Upper lobe of right lung (tissue), 1 donor: ENCODE measurements around the gene TRUB2. TPM values are rescaled to one million over a fixed set of nuclear protein-coding genes. Genes with fewer than 3 reads are reported as not detected.

Experiments used
- ATAC-seq: fragments of 200-7000 bp; cut with Tn5 transposase; one replicate; pipeline ENCODE4 v1.9.1; 2020; ENCODE audit warnings: mild to moderate bottlenecking, moderate library complexity
- DNase-seq: peaks from one replicate; pipeline ENCODE4 v3.0.0-alpha.2; 2020
- H3K27ac ChIP-seq: fragments of 200-600 bp; one replicate; pipeline ENCODE4 v1.8.0; 2022
- H3K27me3 ChIP-seq: fragments of 200-600 bp; one replicate; pipeline ENCODE4 v1.8.0; 2022; ENCODE audit warnings: mild to moderate bottlenecking
- H3K36me3 ChIP-seq: fragments of 200-600 bp; one replicate; pipeline ENCODE4 v1.8.0; 2022
- H3K4me1 ChIP-seq: fragments of 200-600 bp; one replicate; pipeline ENCODE4 v1.8.0; 2022
- H3K4me3 ChIP-seq: fragments of 200-600 bp; one replicate; pipeline ENCODE4 v1.8.0; 2022; ENCODE audit warnings: mild to moderate bottlenecking
- H3K9me3 ChIP-seq: fragments of 200-600 bp; one replicate; pipeline ENCODE4 v1.8.0; 2022
- CTCF ChIP-seq: fragments of 200-600 bp; IDR thresholded peaks from one replicate; pipeline ENCODE4 v1.8.0; 2022; ENCODE audit warnings: antibody characterized with exemption
- intact Hi-C: fragments of 100-400 bp; cut with DNase I; formaldehyde crosslinking; loops from one replicate; pipeline ENCODE4 v1.11.0; 2022
- total RNA-seq: library from RNA; stranded (reverse); fragmentation: NEBNext Ultra II Directional; extraction: Animal tissue kit (Norgen Biotek cat#: 25700); gene quantifications from one replicate; pipeline ENCODE4 v1.2.1, GENCODE V29; 2021
- donor health status: DM: no; HTN: yes; CAD: no; lungs with severe emphysema.

Gene TRUB2
- total RNA-seq, 1 donor from 2014 or later, result 19.1 TPM

- intact Hi-C loops, result no loop called here
These were observed 36.6 kb upstream of the TRUB2 start for GRCh38 chr9:128358861-128359260.

GRCh38 chr9:128358090-128358489, 35.8 kb upstream of the TRUB2 start:
- intact Hi-C loops, result no loop called here
- no peak for TF ChIP-seq CTCF
- Histone ChIP-seq H3K4me3 (no peak overlapping the region), H3K27ac (no peak overlapping the region), H3K9me3 (no peaks in the 10 kb centered on the region), H3K36me3 (peaks cover 17% of the 10 kb centered on the region), H3K27me3 (no peaks in the 10 kb centered on the region), H3K4me1 (peaks cover 11% of the 10 kb centered on the region)
- no peak for ATAC-seq
- DNase-seq, result no peak

More at GRCh38 chr9:128358861-128359260, 36.6 kb upstream of the TRUB2 start:
- no peak for DNase-seq
- H3K4me1 ChIP-seq, result peaks cover 11% of the 10 kb centered on the region
- no peak for TF ChIP-seq CTCF
- no peaks in the 10 kb centered on the region for H3K9me3 ChIP-seq
- peaks cover 12% of the 10 kb centered on the region for H3K36me3 ChIP-seq
- H3K27ac ChIP-seq, result no peak overlapping the region
- H3K27me3 ChIP-seq, result no peaks in the 10 kb centered on the region
- no peak overlapping the region for H3K4me3 ChIP-seq
- ATAC-seq, result no peak

- TF ChIP-seq CTCF, result no peak
- intact Hi-C loops, result no loop called here
- Histone ChIP-seq H3K27ac (no peak overlapping the region), H3K9me3 (no peaks in the 10 kb centered on the region), H3K4me1 (no peaks in the 10 kb centered on the region), H3K4me3 (no peak overlapping the region), H3K27me3 (no peaks in the 10 kb centered on the region), H3K36me3 (peaks cover 28% of the 10 kb centered on the region)
- DNase-seq (no peak), ATAC-seq (no peak)
These were observed 33.2 kb upstream of the TRUB2 start for GRCh38 chr9:128355451-128355850.

GRCh38 chr9:128349772-128350171, 27.5 kb upstream of the TRUB2 start:
- ATAC-seq, result no peak
- intact Hi-C loops, result loop anchor here (10.0 kb wide), 1 partner anchor 55 kb away; no protein-coding TSS in a partner anchor
- no peaks in the 10 kb centered on the region for H3K27me3 ChIP-seq
- H3K36me3 ChIP-seq, result peaks cover 70% of the 10 kb centered on the region
- H3K9me3 ChIP-seq, result no peaks in the 10 kb centered on the region
- H3K4me3 ChIP-seq, result no peak overlapping the region
- no peak for DNase-seq
- H3K4me1 ChIP-seq, result no peaks in the 10 kb centered on the region
- H3K27ac ChIP-seq, result no peak overlapping the region
- TF ChIP-seq CTCF, result no peak

- peaks cover 76% of the 10 kb centered on the region for H3K36me3 ChIP-seq
- no peaks in the 10 kb centered on the region for H3K9me3 ChIP-seq
- no peaks in the 10 kb centered on the region for H3K27me3 ChIP-seq
- ATAC-seq (no peak), DNase-seq (no peak)
- intact Hi-C loops, result loop anchor here (10.0 kb wide), 1 partner anchor 54 kb away; no protein-coding TSS in a partner anchor
- H3K27ac ChIP-seq, result no peak overlapping the region
- no peak overlapping the region for H3K4me3 ChIP-seq
- H3K4me1 ChIP-seq, result no peaks in the 10 kb centered on the region
- no peak for TF ChIP-seq CTCF
These were observed 26.9 kb upstream of the TRUB2 start for GRCh38 chr9:128349125-128349524.
